Karpas-422 (cell line): ENCODE data around the gene HIVEP3. TPM values are rescaled to one million over a fixed set of nuclear protein-coding genes. Genes with fewer than 3 reads are reported as not detected.
A peak's percentile ranks its signal among the peaks of the same experiment; 100 is the strongest.

Source experiments
- DNase-seq: peaks from one replicate; pipeline ENCODE4 v3.0.0-alpha.2; 2015
- H2AFZ ChIP-seq: fragments of 200-600 bp; sonication (generic); 2 replicates; pipeline ENCODE4 v1.6.1; 2014; ENCODE audit warnings: antibody characterized with exemption, low read length, mixed read lengths
- H3K27ac ChIP-seq: fragments of 200-600 bp; sonication (generic); 2 replicates; pipeline ENCODE4 v1.5.1; 2014; ENCODE audit warnings: mild to moderate bottlenecking, low read length, moderate library complexity
- H3K27me3 ChIP-seq: fragments of 200-600 bp; sonication (generic); 2 replicates; pipeline ENCODE4 v1.6.1; 2014; ENCODE audit warnings: low read length, mixed read lengths
- H3K36me3 ChIP-seq: fragments of 200-600 bp; sonication (generic); 2 replicates; pipeline ENCODE4 v1.6.1; 2014; ENCODE audit warnings: low read length, mixed read lengths; ENCODE audit not compliant: insufficient read depth
- H3K4me1 ChIP-seq: fragments of 200-600 bp; sonication (generic); 2 replicates; pipeline ENCODE4 v1.6.1; 2014; ENCODE audit warnings: mild to moderate bottlenecking, low read length, mixed read lengths
- H3K4me2 ChIP-seq: fragments of 200-600 bp; sonication (generic); 2 replicates; pipeline ENCODE4 v1.6.1; 2014; ENCODE audit warnings: low read length, low read depth, mild to moderate bottlenecking; ENCODE audit not compliant: poor library complexity, severe bottlenecking
- H3K4me3 ChIP-seq: fragments of 200-600 bp; sonication (generic); 2 replicates; pipeline ENCODE4 v1.5.1; 2014; ENCODE audit warnings: mild to moderate bottlenecking, antibody characterized with exemption, low read length, mixed read lengths
- H3K79me2 ChIP-seq: fragments of 200-600 bp; sonication (generic); 2 replicates; pipeline ENCODE4 v1.6.1; 2014; ENCODE audit warnings: mild to moderate bottlenecking, low read length, mixed read lengths
- H3K9ac ChIP-seq: fragments of 200-600 bp; sonication (generic); 2 replicates; pipeline ENCODE4 v1.6.0; 2014; ENCODE audit warnings: low read length
- H3K9me2 ChIP-seq: fragments of 200-600 bp; sonication (generic), shearing (Covaris generic); replicated peaks from 2 replicates; pipeline ENCODE4 v1.6.0; 2014; ENCODE audit warnings: mild to moderate bottlenecking, low read length, moderate library complexity; ENCODE audit not compliant: insufficient read depth
- H3K9me3 ChIP-seq: fragments of 300-700, 200-600 bp; sonication (generic); 2 replicates; pipeline ENCODE4 v1.6.1; 2014; ENCODE audit warnings: low read length, mixed read lengths
- H4K20me1 ChIP-seq: fragments of 200-600 bp; sonication (generic); 2 replicates; pipeline ENCODE4 v1.6.1; 2014; ENCODE audit warnings: mild to moderate bottlenecking, antibody characterized with exemption, low read length, low read depth; ENCODE audit not compliant: insufficient read depth
- total RNA-seq: library from RNA; depleted of rRNA; stranded (reverse); fragments of >200 nt; shearing (Covaris generic); gene quantifications from 2 replicates; pipeline ENCODE4 v1.2.3, GENCODE V29; 2014; ENCODE audit warnings: low replicate concordance

HIVEP3 gene
- total RNA-seq, 1 experiment from 2014 or later = 1.3 TPM

DNA sequence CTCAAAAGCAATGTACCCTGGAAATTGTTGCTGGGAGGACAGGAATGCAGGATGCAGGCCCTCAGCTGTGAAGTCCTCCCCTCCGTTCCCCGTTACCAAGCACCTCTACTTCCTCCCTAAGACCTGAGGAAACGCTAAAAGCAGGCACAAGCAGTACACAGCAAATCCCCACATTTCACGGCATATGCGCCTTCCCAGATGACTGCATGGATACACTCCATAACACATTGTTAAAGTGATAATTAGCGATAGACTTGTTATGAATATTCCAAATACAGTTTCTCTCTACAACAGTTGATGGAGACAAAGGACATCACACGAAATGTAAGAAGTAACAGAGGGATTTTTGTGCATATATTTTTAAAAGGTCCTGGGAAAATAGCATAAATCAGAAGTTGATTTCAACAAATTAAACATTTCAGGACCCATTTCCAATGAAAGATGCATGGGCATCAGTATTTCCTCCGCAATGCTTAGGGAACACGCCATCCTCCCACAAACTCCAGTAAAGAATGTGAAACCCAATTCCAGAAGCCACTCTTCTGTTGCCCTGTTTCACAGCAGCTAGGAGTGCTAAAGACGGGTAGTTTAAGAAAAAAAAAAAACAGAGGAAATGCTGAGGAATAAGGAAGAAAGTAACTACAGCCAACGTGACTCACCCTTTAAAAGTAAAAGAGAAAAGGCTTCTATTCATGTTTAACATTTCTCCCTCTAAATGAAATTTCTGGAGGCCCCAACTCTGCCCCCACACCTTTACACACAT is 75.5 kb downstream of the HIVEP3 start:
- H3K4me2 ChIP-seq = no peak overlapping the region
- no peaks in the 10 kb centered on the region for H4K20me1 ChIP-seq
- no peaks in the 10 kb centered on the region for H3K36me3 ChIP-seq
- no peak overlapping the region for H3K27ac ChIP-seq
- no peaks in the 10 kb centered on the region for H3K9me2 ChIP-seq
- H3K4me1 ChIP-seq = peaks cover 25% of the 10 kb centered on the region
- H3K79me2 ChIP-seq = no peaks in the 10 kb centered on the region
- no peak overlapping the region for H3K9ac ChIP-seq
- no peak overlapping the region for H3K4me3 ChIP-seq
- H3K9me3 ChIP-seq = no peaks in the 10 kb centered on the region
- H3K27me3 ChIP-seq = no peaks in the 10 kb centered on the region
- H2AFZ ChIP-seq = no peak overlapping the region
- no peak for DNase-seq

DNA sequence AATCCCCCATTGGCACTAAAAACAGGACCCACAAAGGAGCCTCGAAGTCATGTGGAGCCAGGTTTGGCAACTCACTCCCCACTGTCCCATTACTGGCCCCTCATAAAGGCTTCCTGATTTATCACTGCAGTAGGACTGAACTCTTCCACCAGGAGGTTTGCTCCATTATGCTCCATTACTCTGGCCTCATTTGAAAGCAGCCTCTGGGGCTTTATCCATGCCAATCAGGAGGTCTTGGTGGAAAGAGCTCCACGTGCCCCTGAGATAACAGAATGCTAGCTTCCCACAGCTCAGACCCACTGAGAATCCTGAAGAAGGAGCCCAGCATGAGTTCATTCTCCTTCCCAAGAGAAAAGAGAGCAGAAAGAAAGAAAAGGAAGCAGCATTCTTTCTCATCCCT is 76.4 kb downstream of the HIVEP3 start:
- Histone ChIP-seq H3K9ac (no peak overlapping the region), H3K9me2 (no peaks in the 10 kb centered on the region), H3K27me3 (no peaks in the 10 kb centered on the region), H3K36me3 (no peaks in the 10 kb centered on the region), H2AFZ (no peak overlapping the region), H3K4me1 (peaks cover 25% of the 10 kb centered on the region), H3K79me2 (no peaks in the 10 kb centered on the region), H3K4me2 (no peak overlapping the region), H3K27ac (no peak overlapping the region), H4K20me1 (no peaks in the 10 kb centered on the region), H3K4me3 (no peak overlapping the region), H3K9me3 (no peaks in the 10 kb centered on the region)
- DNase-seq = no peak

DNA sequence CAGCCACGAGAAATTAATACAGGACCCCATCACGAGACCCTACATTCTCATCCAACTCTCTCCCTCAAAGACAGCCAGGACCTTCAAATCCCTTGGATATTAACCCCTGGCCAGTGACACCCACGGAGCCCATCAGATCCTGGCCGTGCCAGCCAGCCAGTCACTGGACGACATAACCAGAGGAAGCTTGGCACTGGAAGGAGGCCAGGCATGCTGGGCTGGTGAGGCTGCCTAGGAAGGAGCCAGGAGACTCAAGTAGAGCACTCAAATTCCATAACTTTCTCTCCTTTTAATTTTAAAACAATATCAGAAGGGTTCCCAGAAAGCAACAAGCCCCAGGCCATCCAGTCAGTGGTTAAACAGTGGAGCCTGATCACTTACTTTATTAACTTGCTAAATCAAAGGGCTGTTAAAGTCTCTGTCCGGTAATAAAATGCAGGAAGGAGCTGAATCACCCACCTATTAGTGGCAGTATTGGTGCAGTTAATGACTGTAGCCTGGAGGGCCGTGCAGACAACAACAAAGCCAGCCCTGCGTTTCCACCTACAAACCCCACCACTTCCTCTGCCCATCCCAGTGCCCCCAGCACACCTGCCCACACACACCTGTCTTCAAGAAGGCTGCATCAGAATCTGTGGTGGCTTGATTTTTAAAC is 78.0 kb downstream of the HIVEP3 start:
- Histone ChIP-seq H3K9me2 (no peaks in the 10 kb centered on the region), H3K4me2 (no peak overlapping the region), H3K79me2 (no peaks in the 10 kb centered on the region)

DNA sequence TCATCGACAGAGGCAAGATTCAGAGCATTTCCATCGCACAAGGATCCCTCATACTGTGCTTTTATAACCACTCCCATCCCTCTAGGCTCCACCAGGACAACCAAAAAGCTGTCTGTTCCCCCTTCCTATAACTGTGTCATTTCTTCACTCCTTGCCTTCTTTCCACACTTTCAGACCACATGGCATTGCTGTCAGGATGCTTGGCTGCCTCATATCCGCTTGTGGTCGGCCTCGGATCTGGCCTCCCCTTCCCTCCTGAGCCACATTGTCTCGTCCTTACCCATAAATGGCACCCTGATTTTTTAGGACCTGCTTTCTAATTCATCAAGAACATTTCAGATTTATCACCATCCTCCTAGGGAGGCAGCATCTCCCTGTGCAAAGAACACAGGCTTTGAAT is 80.5 kb downstream of the HIVEP3 start:
- no peaks in the 10 kb centered on the region for H3K9me2 ChIP-seq
- no peak overlapping the region for H2AFZ ChIP-seq
- H3K27me3 ChIP-seq = no peaks in the 10 kb centered on the region
- H3K4me3 ChIP-seq = no peak overlapping the region
- no peaks in the 10 kb centered on the region for H4K20me1 ChIP-seq
- no peak overlapping the region for H3K4me2 ChIP-seq
- DNase-seq = no peak
- H3K9ac ChIP-seq = no peak overlapping the region
- H3K36me3 ChIP-seq = no peaks in the 10 kb centered on the region
- no peaks in the 10 kb centered on the region for H3K79me2 ChIP-seq
- H3K4me1 ChIP-seq = peaks cover 37% of the 10 kb centered on the region
- no peak overlapping the region for H3K27ac ChIP-seq
- no peaks in the 10 kb centered on the region for H3K9me3 ChIP-seq

More for the DNA sequence above, 78.0 kb downstream of the HIVEP3 start:
- no peak overlapping the region for H3K9ac ChIP-seq
- H2AFZ ChIP-seq = no peak overlapping the region
- H4K20me1 ChIP-seq = no peaks in the 10 kb centered on the region
- peaks cover 31% of the 10 kb centered on the region for H3K4me1 ChIP-seq
- no peaks in the 10 kb centered on the region for H3K36me3 ChIP-seq
- no peaks in the 10 kb centered on the region for H3K27me3 ChIP-seq
- no peaks in the 10 kb centered on the region for H3K9me3 ChIP-seq
- H3K4me3 ChIP-seq = no peak overlapping the region
- H3K27ac ChIP-seq = no peak overlapping the region
- no peak for DNase-seq

DNA sequence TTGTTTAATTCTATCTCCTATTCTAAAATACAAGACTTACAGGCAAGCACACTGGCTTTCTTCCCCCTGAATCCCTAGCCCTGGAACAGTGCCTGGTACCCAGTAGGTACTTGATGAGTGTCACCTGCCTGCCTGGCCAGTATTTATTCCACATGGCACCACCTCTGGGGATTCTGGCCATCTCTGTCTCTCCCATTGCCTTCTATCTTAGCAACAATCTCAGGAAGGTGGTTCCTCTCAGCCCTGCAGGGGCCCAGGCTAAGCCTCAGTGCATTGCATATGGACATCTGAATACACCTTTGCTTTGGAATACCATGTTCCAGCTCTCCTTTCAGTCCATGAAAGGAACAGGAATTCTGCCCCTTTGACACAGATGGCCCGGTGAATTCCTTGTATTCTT is 81.0 kb downstream of the HIVEP3 start:
- H3K4me3 ChIP-seq = no peak overlapping the region
- H3K79me2 ChIP-seq = no peaks in the 10 kb centered on the region
- no peak overlapping the region for H3K9ac ChIP-seq
- peaks cover 36% of the 10 kb centered on the region for H3K4me1 ChIP-seq
- DNase-seq = no peak
- no peaks in the 10 kb centered on the region for H3K9me3 ChIP-seq
- H3K9me2 ChIP-seq = no peaks in the 10 kb centered on the region
- no peaks in the 10 kb centered on the region for H3K27me3 ChIP-seq
- no peak overlapping the region for H3K4me2 ChIP-seq
- no peak overlapping the region for H2AFZ ChIP-seq
- H3K27ac ChIP-seq = no peak overlapping the region
- H4K20me1 ChIP-seq = no peaks in the 10 kb centered on the region
- H3K36me3 ChIP-seq = no peaks in the 10 kb centered on the region

DNA sequence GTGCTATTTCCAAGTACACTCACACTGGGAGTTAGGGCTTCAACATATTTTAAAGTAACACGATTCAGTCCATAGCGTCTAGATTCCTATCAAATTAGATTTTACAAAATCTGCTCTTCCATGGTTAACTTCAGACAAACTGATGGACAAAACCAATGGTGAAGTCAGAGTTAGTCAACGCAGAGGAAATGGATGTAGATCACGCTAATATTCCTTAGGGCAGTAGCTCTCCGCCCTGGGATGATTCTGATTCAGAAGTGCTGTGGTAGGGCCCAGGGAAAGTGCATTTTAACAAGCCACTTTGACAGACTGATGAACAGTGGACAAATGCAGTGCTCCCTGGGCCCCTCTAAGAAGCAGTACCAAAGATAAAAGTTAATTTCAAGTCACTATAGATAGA is 83.2 kb downstream of the HIVEP3 start:
- H3K4me3 ChIP-seq = no peak overlapping the region
- no peak overlapping the region for H3K27ac ChIP-seq
- H3K4me1 ChIP-seq = peaks cover 37% of the 10 kb centered on the region
- no peaks in the 10 kb centered on the region for H3K9me3 ChIP-seq
- H3K9me2 ChIP-seq = no peaks in the 10 kb centered on the region
- H3K27me3 ChIP-seq = no peaks in the 10 kb centered on the region
- no peak overlapping the region for H2AFZ ChIP-seq
- no peaks in the 10 kb centered on the region for H4K20me1 ChIP-seq
- no peaks in the 10 kb centered on the region for H3K79me2 ChIP-seq
- no peak overlapping the region for H3K9ac ChIP-seq
- no peaks in the 10 kb centered on the region for H3K36me3 ChIP-seq
- peak overlapping the region; percentile 13 for H3K4me2 ChIP-seq
- DNase-seq = no peak

DNA sequence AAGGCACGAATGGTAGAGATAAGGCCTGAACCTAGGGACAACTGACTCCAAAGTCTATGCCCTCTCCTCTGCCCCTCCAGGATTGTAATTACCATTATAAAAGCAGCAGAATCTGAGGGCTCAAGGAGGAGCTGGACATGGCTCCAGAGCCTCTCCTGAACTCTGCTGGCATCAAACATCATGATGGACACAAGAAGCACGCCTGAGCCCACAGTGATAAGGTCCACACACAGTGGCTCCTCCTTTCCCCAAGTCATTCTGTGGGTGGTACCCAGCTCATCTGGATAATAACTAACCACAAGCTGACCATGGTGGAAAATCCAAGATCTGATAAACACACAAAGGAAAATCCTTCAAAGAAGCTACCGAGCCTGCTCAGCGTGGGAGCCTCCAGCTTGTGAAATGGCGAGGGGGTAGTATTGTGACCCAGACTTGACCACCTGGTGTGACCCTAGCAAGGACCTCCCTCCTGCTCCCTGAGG is 85.2 kb downstream of the HIVEP3 start:
- H3K9me3 ChIP-seq = no peaks in the 10 kb centered on the region
- H4K20me1 ChIP-seq = no peaks in the 10 kb centered on the region
- no peaks in the 10 kb centered on the region for H3K27me3 ChIP-seq
- peaks cover 22% of the 10 kb centered on the region for H3K4me1 ChIP-seq
- no peak for DNase-seq
- H3K4me2 ChIP-seq = no peak overlapping the region
- H3K36me3 ChIP-seq = no peaks in the 10 kb centered on the region
- H3K79me2 ChIP-seq = no peaks in the 10 kb centered on the region
- no peak overlapping the region for H3K27ac ChIP-seq
- no peak overlapping the region for H2AFZ ChIP-seq
- H3K9me2 ChIP-seq = no peaks in the 10 kb centered on the region
- no peak overlapping the region for H3K9ac ChIP-seq
- no peak overlapping the region for H3K4me3 ChIP-seq

DNA sequence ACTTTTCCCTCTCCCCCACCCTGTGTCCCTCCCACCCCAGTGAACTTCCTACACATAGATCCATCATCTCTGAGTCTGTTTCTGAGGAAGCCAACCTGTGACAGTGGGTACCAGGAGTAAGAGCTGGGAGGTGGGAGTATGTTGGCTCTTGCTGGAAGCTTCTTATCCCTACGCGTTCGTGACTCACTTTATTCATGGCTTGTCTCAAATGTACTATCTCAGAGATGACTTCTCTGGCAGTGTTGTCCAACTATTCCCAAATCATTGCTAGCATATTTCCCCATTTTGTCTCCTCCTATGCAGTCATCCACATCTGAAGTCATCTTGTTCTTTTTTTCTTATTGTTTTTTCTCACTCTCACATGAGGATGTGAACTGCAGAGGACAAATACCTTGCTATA is 88.0 kb downstream of the HIVEP3 start:
- H3K4me1 ChIP-seq = peaks cover 21% of the 10 kb centered on the region
- H2AFZ ChIP-seq = no peak overlapping the region
- H3K9me2 ChIP-seq = no peaks in the 10 kb centered on the region
- H3K4me2 ChIP-seq = no peak overlapping the region
- H3K36me3 ChIP-seq = no peaks in the 10 kb centered on the region
- DNase-seq = no peak
- H3K79me2 ChIP-seq = no peaks in the 10 kb centered on the region
- H3K27me3 ChIP-seq = no peaks in the 10 kb centered on the region
- H4K20me1 ChIP-seq = no peaks in the 10 kb centered on the region
- no peak overlapping the region for H3K9ac ChIP-seq
- no peaks in the 10 kb centered on the region for H3K9me3 ChIP-seq
- no peak overlapping the region for H3K27ac ChIP-seq
- no peak overlapping the region for H3K4me3 ChIP-seq
